BJ (cell line): Measurements from ENCODE around the gene CLEC4F. TPM values are rescaled to one million over a fixed set of nuclear protein-coding genes. Genes with fewer than 3 reads are reported as not detected.

ENCODE experiments used
- CTCF ChIA-PET: fragments of 350-600 bp; formaldehyde crosslinking; extraction: SDS; loops from one replicate; lab custom pipeline; 2021; ENCODE audit warnings: antibody characterized with exemption, inconsistent platforms; lab: Yijun Ruan, JAX
- POLR2A ChIA-PET: fragments of 300-600 bp; sonication (Branson Sonifier 250); formaldehyde crosslinking; extraction: SDS; loops from one replicate; lab custom pipeline; 2021; ENCODE audit warnings: antibody characterized with exemption; lab: Charles Lee
- DNase-seq: peaks from one replicate; pipeline ENCODE4 v3.0.0-alpha.2; 2011; ENCODE audit warnings: low read depth
- H3K27me3 ChIP-seq: 2 replicates; pipeline ENCODE4 v1.6.0; 2011; ENCODE audit warnings: low read length; ENCODE audit not compliant: control insufficient read depth, insufficient read depth
- H3K36me3 ChIP-seq: 2 replicates; pipeline ENCODE4 v1.5.1; 2011; ENCODE audit warnings: low read length; ENCODE audit not compliant: control insufficient read depth, insufficient read depth
- H3K4me3 ChIP-seq: 2 replicates; pipeline ENCODE4 v1.5.1; 2011; ENCODE audit warnings: low read depth, mild to moderate bottlenecking, control low read depth, low read length
- polyA plus RNA-seq: library from polyadenylated mRNA; depleted of rRNA; stranded (reverse); fragments of >200 nt; gene quantifications from 2 replicates; pipeline ENCODE4 v1.2.3, GENCODE V29; 2011
- TF ChIP-seq, protein P1 (sequence below): IDR thresholded peaks from 2 replicates; pipeline ENCODE4 v1.5.1; 2011; ENCODE audit warnings: low read depth, mild to moderate bottlenecking, control low read depth, inconsistent platforms, low read length, moderate library complexity; ENCODE audit not compliant: insufficient read depth

Gene CLEC4F
- polyA plus RNA-seq, 1 experiment, result not detected

DNA sequence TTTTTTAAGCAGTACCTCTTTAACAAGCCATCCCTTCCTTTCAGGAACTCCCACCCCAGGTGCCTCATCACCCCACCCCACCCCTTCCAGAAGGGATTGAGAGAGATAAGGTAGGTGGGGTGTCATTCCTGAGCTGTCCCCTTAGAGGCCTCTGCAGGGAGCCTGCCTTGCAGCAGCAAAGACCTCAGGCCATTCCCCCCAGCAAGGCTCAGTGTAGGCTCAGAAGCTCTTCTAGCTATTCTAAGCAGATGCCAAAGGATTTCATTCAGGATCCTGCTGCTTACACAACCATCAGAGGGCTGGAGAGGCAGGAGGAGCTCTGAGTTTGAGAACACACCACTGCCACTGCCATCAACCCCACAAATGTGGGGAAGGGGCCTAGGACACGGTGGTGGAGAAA is 24.1 kb downstream of the CLEC4F start:
- ChIA-PET CTCF (interaction anchor here (0.6 to 1.6 kb wide), 3 partner anchors 11 to 26 kb away, joined by 3 read pairs; no protein-coding TSS in a partner anchor), POLR2A (no interaction called here)
- Histone ChIP-seq H3K4me3 (no peak overlapping the region), H3K27me3 (peaks cover 8% of the 10 kb centered on the region), H3K36me3 (no peaks in the 10 kb centered on the region)
- no peak for DNase-seq
- TF ChIP-seq, protein P1, sequence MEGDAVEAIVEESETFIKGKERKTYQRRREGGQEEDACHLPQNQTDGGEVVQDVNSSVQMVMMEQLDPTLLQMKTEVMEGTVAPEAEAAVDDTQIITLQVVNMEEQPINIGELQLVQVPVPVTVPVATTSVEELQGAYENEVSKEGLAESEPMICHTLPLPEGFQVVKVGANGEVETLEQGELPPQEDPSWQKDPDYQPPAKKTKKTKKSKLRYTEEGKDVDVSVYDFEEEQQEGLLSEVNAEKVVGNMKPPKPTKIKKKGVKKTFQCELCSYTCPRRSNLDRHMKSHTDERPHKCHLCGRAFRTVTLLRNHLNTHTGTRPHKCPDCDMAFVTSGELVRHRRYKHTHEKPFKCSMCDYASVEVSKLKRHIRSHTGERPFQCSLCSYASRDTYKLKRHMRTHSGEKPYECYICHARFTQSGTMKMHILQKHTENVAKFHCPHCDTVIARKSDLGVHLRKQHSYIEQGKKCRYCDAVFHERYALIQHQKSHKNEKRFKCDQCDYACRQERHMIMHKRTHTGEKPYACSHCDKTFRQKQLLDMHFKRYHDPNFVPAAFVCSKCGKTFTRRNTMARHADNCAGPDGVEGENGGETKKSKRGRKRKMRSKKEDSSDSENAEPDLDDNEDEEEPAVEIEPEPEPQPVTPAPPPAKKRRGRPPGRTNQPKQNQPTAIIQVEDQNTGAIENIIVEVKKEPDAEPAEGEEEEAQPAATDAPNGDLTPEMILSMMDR, result no peak

- H3K27me3 ChIP-seq, result peaks cover 12% of the 10 kb centered on the region
- no peaks in the 10 kb centered on the region for H3K36me3 ChIP-seq
- ChIA-PET CTCF (interaction anchor here (1.6 kb wide), 1 partner anchor 25 kb away, joined by 3 read pairs; no protein-coding TSS in a partner anchor), POLR2A (no interaction called here)
- DNase-seq, result no peak
- TF ChIP-seq, protein P1, result no peak
- no peak overlapping the region for H3K4me3 ChIP-seq
These were observed 25.0 kb downstream of the CLEC4F start for GRCh38 chr2:70795164-70795995.

DNA sequence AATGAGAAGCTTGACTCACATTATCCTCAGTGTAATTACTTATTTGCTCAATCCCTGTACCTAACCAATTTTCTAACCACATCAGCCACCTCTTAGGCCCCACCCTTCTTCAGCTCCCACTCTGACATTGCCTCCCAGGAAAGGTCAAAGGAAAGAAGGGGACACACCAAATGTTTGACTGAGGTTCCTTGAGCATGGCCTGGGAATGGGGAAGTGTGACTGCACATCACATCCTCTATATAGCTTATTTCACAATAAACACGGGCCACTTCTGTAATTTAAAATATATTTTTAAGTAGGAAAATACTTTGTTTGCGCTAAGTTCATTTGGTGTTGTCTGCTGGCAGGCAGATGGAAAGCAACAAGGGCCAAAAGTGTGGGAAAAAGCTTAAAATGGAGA is 26.9 kb downstream of the CLEC4F start:
- CTCF ChIA-PET, result interaction anchor here (0.8 to 1.2 kb wide), 2 partner anchors 127 to 155 kb away, joined by 3 to 5 read pairs; no protein-coding TSS in a partner anchor
- Histone ChIP-seq H3K36me3 (no peaks in the 10 kb centered on the region), H3K27me3 (peaks cover 22% of the 10 kb centered on the region), H3K4me3 (no peak overlapping the region)
- TF ChIP-seq, protein P1, result no peak
- DNase-seq, result no peak
- POLR2A ChIA-PET, result no interaction called here

GRCh38 chr2:70790136-70790828 is 30.1 kb downstream of the CLEC4F start, which contains the start of gene FIGLA:
Gene FIGLA, minus strand, starts transcription at chr2:70790643. Its CDS starts 5 bp downstream, at chr2:70790638.
- no peak within 1 kb of the TSS for H3K4me3 ChIP-seq
- TF ChIP-seq, protein P1, result no peak
- peaks cover 24% of the 10 kb centered on the region for H3K27me3 ChIP-seq
- POLR2A ChIA-PET, result interaction anchor here (0.6 kb wide), 1 partner anchor 187 kb away, joined by 15 read pairs; no protein-coding TSS in a partner anchor
- no peak for DNase-seq
- no peaks in the 10 kb centered on the region for H3K36me3 ChIP-seq
- CTCF ChIA-PET, result interaction anchor here (0.9 to 1.3 kb wide), 6 partner anchors 9 to 211 kb away, joined by 3 to 4 read pairs (median 3); no protein-coding TSS in a partner anchor
